PC-3 (cell line): ENCODE data around the gene COL27A1. TPM values are rescaled to one million over a fixed set of nuclear protein-coding genes. Genes with fewer than 3 reads are reported as not detected.

Experiments
- ATAC-seq: fragments of 200-7000 bp; cut with Tn5 transposase; 2 replicates; pipeline ENCODE4 v1.9.1; 2020; ENCODE audit warnings: mild to moderate bottlenecking, moderate library complexity
- BruUV-seq: library from RNA; stranded (reverse); fragments of 400-500 nt; replicated peaks from 2 replicates; lab custom pipeline; 2021; lab: Mats Ljungman, UMichigan
- CTCF ChIA-PET: fragments of 300-600 bp; sonication (Branson Sonifier 250); formaldehyde crosslinking; loops from one replicate; lab custom pipeline; 2022; ENCODE audit warnings: antibody characterized with exemption; lab: Charles Lee
- POLR2A ChIA-PET: fragments of 300-600 bp; sonication (Branson Sonifier 250); formaldehyde crosslinking; loops from one replicate; lab custom pipeline; 2022; ENCODE audit warnings: antibody characterized with exemption; ENCODE audit not compliant: unreplicated experiment; lab: Charles Lee
- DNase-seq: peaks from one replicate; pipeline ENCODE4 v3.0.0-alpha.2; 2015
- H2AFZ ChIP-seq: fragments of 300-600 bp; sonication (generic); 2 replicates; pipeline ENCODE4 v1.6.0; 2016; ENCODE audit warnings: antibody characterized with exemption, low read length
- H3F3A ChIP-seq: fragments of 300-600 bp; sonication (generic); one replicate; pipeline ENCODE4 v1.6.0; 2017; ENCODE audit warnings: antibody characterized with exemption, low read length, control low read depth, mild to moderate bottlenecking; ENCODE audit not compliant: unreplicated experiment
- H3K27ac ChIP-seq: fragments of 300-600 bp; sonication (generic); 2 replicates; pipeline ENCODE4 v1.5.1; 2016; ENCODE audit warnings: mild to moderate bottlenecking, low read length
- H3K27me3 ChIP-seq: fragments of 300-600 bp; sonication (generic); 2 replicates; pipeline ENCODE4 v1.6.1; 2016; ENCODE audit warnings: low read length, mixed read lengths
- H3K36me3 ChIP-seq: fragments of 300-600 bp; sonication (generic); 2 replicates; pipeline ENCODE4 v1.6.1; 2016; ENCODE audit warnings: low read depth, mixed run types, low read length, mixed read lengths
- H3K4me1 ChIP-seq: fragments of 300-600 bp; sonication (generic); 2 replicates; pipeline ENCODE4 v1.5.1; 2016; ENCODE audit warnings: low read length; ENCODE audit not compliant: insufficient read depth
- H3K4me2 ChIP-seq: fragments of 300-600 bp; sonication (generic); 2 replicates; pipeline ENCODE4 v1.6.0; 2016; ENCODE audit warnings: low read length
- H3K4me3 ChIP-seq: fragments of 300-600 bp; sonication (generic); 2 replicates; pipeline ENCODE4 v1.5.1; 2016; ENCODE audit warnings: mild to moderate bottlenecking, low read length, mixed read lengths
- H3K79me2 ChIP-seq: fragments of 300-600 bp; sonication (generic); 2 replicates; pipeline ENCODE4 v1.6.1; 2017; ENCODE audit warnings: low read length, mixed read lengths
- H3K9ac ChIP-seq: fragments of 300-600 bp; sonication (generic); 2 replicates; pipeline ENCODE4 v1.6.0; 2016; ENCODE audit warnings: mild to moderate bottlenecking, low read length
- H3K9me2 ChIP-seq: fragments of 300-600 bp; sonication (generic); replicated peaks from 2 replicates; pipeline ENCODE4 v1.6.1; 2016; ENCODE audit warnings: mixed run types, low read length, mixed read lengths
- H3K9me3 ChIP-seq: fragments of 300-600 bp; sonication (generic); 2 replicates; pipeline ENCODE4 v1.6.1; 2016; ENCODE audit warnings: low read length, mixed read lengths
- H4K20me1 ChIP-seq: fragments of 300-600 bp; sonication (generic); 2 replicates; pipeline ENCODE4 v1.6.1; 2016; ENCODE audit warnings: low read length, mixed read lengths
- CTCF ChIP-seq: fragments of 300-600 bp; sonication (generic); conservative IDR thresholded peaks from 2 replicates; pipeline ENCODE4 v1.5.1; 2017; ENCODE audit warnings: antibody characterized with exemption, low read depth, mild to moderate bottlenecking, low read length
- EZH2 ChIP-seq: fragments of 300-600 bp; sonication (generic); IDR thresholded peaks from one replicate; pipeline ENCODE4 v1.6.1; 2017; ENCODE audit warnings: antibody characterized with exemption, mild to moderate bottlenecking, low read length; ENCODE audit not compliant: unreplicated experiment
- EZH2phosphoT487 ChIP-seq: fragments of 300-600 bp; sonication (generic); IDR thresholded peaks from 2 replicates; pipeline ENCODE4 v1.6.1; 2018; ENCODE audit warnings: mild to moderate bottlenecking, antibody characterized with exemption, low read length, borderline replicate concordance
- intact Hi-C: fragments of 100-400 bp; cut with micrococcal nuclease; formaldehyde crosslinking; loops from 2 replicates; pipeline ENCODE4 v1.9.0; 2023
- total RNA-seq: library from RNA; depleted of rRNA; stranded (reverse); fragments of >200 nt; gene quantifications from 2 replicates; pipeline ENCODE4 v1.2.3, GENCODE V29; 2014

The COL27A1 gene
- total RNA-seq, 1 experiment from 2014 or later = 4.3 TPM

GRCh38 chr9:114184866-114185265, 29.5 kb downstream of the COL27A1 start:
- no peaks in the 10 kb centered on the region for H3K4me1 ChIP-seq
- intact Hi-C loops = no loop called here
- H3K9me2 ChIP-seq = no peaks in the 10 kb centered on the region
- DNase-seq (no peak), ATAC-seq (no peak)
- no peak overlapping the region for H3K9ac ChIP-seq
- H3F3A ChIP-seq = no peaks in the 10 kb centered on the region
- H3K36me3 ChIP-seq = no peaks in the 10 kb centered on the region
- H3K9me3 ChIP-seq = no peaks in the 10 kb centered on the region
- no peaks in the 10 kb centered on the region for H4K20me1 ChIP-seq
- no peak overlapping the region for H3K4me3 ChIP-seq
- TF ChIP-seq CTCF (no peak), EZH2 (no peak), EZH2phosphoT487 (no peak)
- ChIA-PET POLR2A (no interaction called here), CTCF (interaction anchor here (0.6 kb wide), 1 partner anchor 31 kb away, joined by 3 read pairs; no protein-coding TSS in a partner anchor)
- no peak overlapping the region for H2AFZ ChIP-seq
- no peak overlapping the region for H3K4me2 ChIP-seq
- H3K27ac ChIP-seq = no peak overlapping the region
- BruUV-seq = no TSS peak
- H3K27me3 ChIP-seq = no peaks in the 10 kb centered on the region
- no peaks in the 10 kb centered on the region for H3K79me2 ChIP-seq

GRCh38 chr9:114185570-114186490, 30.5 kb downstream of the COL27A1 start:
- CTCF ChIA-PET = no interaction called here
- no peaks in the 10 kb centered on the region for H3F3A ChIP-seq
- H3K79me2 ChIP-seq = no peaks in the 10 kb centered on the region
- no peaks in the 10 kb centered on the region for H3K9me2 ChIP-seq
- ATAC-seq (no peak), DNase-seq (no peak)
- no peak overlapping the region for H2AFZ ChIP-seq
- no peaks in the 10 kb centered on the region for H4K20me1 ChIP-seq
- H3K9ac ChIP-seq = no peak overlapping the region
- no peaks in the 10 kb centered on the region for H3K36me3 ChIP-seq
- no peak overlapping the region for H3K4me3 ChIP-seq
- H3K4me1 ChIP-seq = no peaks in the 10 kb centered on the region
- no TSS peak for BruUV-seq
- no peak overlapping the region for H3K27ac ChIP-seq
- intact Hi-C loops = no loop called here
- no peaks in the 10 kb centered on the region for H3K9me3 ChIP-seq
- no peak for TF ChIP-seq CTCF
- no peak for TF ChIP-seq EZH2phosphoT487
- no peak for TF ChIP-seq EZH2
- no peaks in the 10 kb centered on the region for H3K27me3 ChIP-seq
- POLR2A ChIA-PET = no interaction called here
- no peak overlapping the region for H3K4me2 ChIP-seq
